Cerebellar nuclear complex (tissue), 1 donor: Measurements from ENCODE around the gene KRT7.

Experiments
- DNase-seq, 2 experiments: peaks; one replicate each; lab custom pipeline; 2025; lab: John Stamatoyannopoulos, UW

The KRT7 gene

GRCh38 chr12:52199294-52199919, 33.6 kb upstream of the KRT7 start:
- no peak for DNase-seq

- no peak for DNase-seq
Measured at GRCh38 chr12:52200086-52200780, 32.8 kb upstream of the KRT7 start.

- DNase-seq, result no peak
Measured at GRCh38 chr12:52200781-52201450, 32.1 kb upstream of the KRT7 start.

- DNase-seq, result no peak
Measured at GRCh38 chr12:52201451-52201839, 31.6 kb upstream of the KRT7 start.

GRCh38 chr12:52202361-52203078, 30.5 kb upstream of the KRT7 start:
- DNase-seq, result no peak

GRCh38 chr12:52203079-52203921, 29.7 kb upstream of the KRT7 start:
- no peak for DNase-seq

- no peak for DNase-seq
Measured at GRCh38 chr12:52204095-52204930, 28.7 kb upstream of the KRT7 start.

- no peak for DNase-seq
Measured at GRCh38 chr12:52204931-52205505, 28.0 kb upstream of the KRT7 start.

GRCh38 chr12:52205612-52206303, 27.3 kb upstream of the KRT7 start:
- DNase-seq, result no peak

- no peak for DNase-seq
Measured at GRCh38 chr12:52206304-52207040, 26.6 kb upstream of the KRT7 start.

GRCh38 chr12:52207106-52207505, 25.9 kb upstream of the KRT7 start:
- no peak for DNase-seq

- peak; percentile 64 to 89 for DNase-seq
Measured at GRCh38 chr12:52207895-52208294, 25.1 kb upstream of the KRT7 start.

GRCh38 chr12:52208424-52209165, 24.4 kb upstream of the KRT7 start:
- DNase-seq, result no peak

GRCh38 chr12:52209321-52209720, 23.7 kb upstream of the KRT7 start:
- no peak for DNase-seq

- DNase-seq, result no peak
Measured at GRCh38 chr12:52210186-52210924, 22.7 kb upstream of the KRT7 start.

GRCh38 chr12:52210925-52211650, 22.0 kb upstream of the KRT7 start:
- no peak for DNase-seq
